ENCODE data around the gene ZNF579.
A peak's percentile ranks its signal among the peaks of the same experiment; 100 is the strongest.

ZNF579 gene, protein sequence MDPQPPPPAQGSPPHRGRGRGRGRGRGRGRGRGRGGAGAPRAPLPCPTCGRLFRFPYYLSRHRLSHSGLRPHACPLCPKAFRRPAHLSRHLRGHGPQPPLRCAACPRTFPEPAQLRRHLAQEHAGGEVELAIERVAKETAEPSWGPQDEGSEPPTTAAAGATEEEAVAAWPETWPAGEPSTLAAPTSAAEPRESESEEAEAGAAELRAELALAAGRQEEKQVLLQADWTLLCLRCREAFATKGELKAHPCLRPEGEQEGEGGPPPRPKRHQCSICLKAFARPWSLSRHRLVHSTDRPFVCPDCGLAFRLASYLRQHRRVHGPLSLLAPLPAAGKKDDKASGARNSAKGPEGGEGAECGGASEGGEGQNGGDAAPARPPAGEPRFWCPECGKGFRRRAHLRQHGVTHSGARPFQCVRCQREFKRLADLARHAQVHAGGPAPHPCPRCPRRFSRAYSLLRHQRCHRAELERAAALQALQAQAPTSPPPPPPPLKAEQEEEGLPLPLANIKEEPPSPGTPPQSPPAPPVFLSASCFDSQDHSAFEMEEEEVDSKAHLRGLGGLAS

DNA sequence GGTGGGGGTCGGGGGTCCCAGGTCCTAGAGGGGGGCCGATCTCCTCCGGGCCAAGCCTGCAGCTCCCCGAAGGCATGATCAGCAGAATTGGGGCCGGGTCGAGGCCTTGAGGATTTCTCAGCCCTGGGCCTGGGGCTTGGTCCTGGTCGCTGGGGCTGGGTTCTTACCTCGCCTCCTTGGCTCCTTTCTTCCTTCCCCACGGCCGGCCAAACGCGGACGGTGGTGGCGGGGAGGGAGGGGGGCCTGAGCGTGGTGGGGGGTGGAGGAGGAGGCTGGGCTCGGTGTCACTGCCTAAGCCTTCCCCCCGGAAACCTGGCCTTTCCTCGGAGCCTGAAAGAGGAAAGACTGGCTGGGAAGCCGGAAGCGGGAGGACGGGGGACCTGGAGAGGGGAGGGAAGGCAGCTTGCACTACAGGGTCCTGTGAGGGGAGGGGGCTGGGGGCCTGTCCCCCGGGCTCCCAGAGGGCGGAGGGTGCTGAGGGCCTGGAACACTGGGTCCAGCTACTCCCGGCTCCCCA, at the start of gene ZNF579:
ZNF579 (minus strand) TSS at position 221 of the 517 bp plus-strand sequence. CDS start 1,209 bp downstream, outside the sequence.
- in situ Hi-C loops (cut with MboI; ENCODE audit: low sequenced_read_pairs) = no loop called here
- peak; percentile 77 to 95 for DNase-seq (ENCODE audit: low spot score in 2 of 2)
- Histone ChIP-seq H3K4me1 (peaks cover 4% of the 10 kb centered on the region), H3K27me3 (ENCODE audit: low read depth) (no peaks in the 10 kb centered on the region), H3K4me3 (peak within 1 kb of the TSS; percentile 82), H3K9me3 (0 out of 2 replicates have a peak, but pooled peaks cover 3% of the 10 kb centered on the region), H3K36me3 (replicated peaks) (peaks cover 5% of the 10 kb centered on the region)

DNA sequence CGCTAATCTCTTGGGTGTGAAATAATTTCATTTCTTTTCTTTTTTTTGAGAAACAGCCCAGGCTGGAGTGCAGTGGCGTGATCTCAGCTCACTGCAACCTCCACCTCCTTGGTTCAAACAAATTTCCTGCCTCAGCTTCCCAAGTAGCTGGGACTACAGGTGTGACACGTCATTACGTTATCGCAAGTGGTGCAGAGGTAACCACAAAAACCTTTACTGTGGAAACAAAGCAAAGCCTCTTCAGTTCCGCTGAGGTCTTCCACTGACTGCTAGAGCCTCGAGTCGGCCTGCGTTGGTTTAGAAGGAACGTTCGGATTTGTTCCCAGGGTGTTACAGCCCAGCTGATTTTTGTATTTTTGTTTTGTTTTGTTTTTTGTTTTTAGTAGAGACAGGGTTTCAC, 45.7 kb upstream of the ZNF579 start:
- no peak for DNase-seq (ENCODE audit: low spot score in 2 of 2)
- in situ Hi-C loops (cut with MboI; ENCODE audit: low sequenced_read_pairs) = loop anchor here (5.0 kb wide), 1 partner anchor 109 kb away; no protein-coding TSS in a partner anchor
- Histone ChIP-seq H3K9me3 (no peaks in the 10 kb centered on the region), H3K4me3 (no peak overlapping the region), H3K36me3 (replicated peaks) (no peaks in the 10 kb centered on the region), H3K27me3 (ENCODE audit: low read depth) (no peaks in the 10 kb centered on the region; the same call in 1 of the 2 replicates), H3K4me1 (no peaks in the 10 kb centered on the region)

DNA sequence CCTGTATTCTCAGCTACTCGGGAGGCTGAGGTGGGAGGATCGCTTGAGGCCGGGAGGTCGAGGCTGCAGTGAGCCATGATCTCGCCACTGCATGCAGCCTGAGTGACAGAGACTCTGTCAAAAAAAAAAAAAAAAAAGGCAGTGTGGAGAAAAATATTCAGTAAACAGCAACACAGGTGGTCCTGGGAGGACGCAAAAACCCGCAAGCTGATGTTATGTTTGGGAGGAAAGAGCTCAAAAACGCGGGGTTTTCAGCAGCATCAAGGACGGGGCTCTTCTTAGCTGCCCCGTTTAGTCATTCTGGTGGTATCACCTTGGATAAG, 44.3 kb upstream of the ZNF579 start:
- no peaks in the 10 kb centered on the region for H3K4me1 ChIP-seq
- in situ Hi-C loops (cut with MboI; ENCODE audit: low sequenced_read_pairs) = loop anchor here (5.0 kb wide), 1 partner anchor 108 kb away; no protein-coding TSS in a partner anchor
- H3K9me3 ChIP-seq = no peaks in the 10 kb centered on the region
- H3K4me3 ChIP-seq = peak overlapping the region; percentile 48
- no peaks in the 10 kb centered on the region for H3K36me3 ChIP-seq (replicated peaks)
- H3K27me3 ChIP-seq (ENCODE audit: low read depth) = no peaks in the 10 kb centered on the region; the same call in 1 of the 2 replicates
- no peak for DNase-seq (ENCODE audit: low spot score in 2 of 2)

DNA sequence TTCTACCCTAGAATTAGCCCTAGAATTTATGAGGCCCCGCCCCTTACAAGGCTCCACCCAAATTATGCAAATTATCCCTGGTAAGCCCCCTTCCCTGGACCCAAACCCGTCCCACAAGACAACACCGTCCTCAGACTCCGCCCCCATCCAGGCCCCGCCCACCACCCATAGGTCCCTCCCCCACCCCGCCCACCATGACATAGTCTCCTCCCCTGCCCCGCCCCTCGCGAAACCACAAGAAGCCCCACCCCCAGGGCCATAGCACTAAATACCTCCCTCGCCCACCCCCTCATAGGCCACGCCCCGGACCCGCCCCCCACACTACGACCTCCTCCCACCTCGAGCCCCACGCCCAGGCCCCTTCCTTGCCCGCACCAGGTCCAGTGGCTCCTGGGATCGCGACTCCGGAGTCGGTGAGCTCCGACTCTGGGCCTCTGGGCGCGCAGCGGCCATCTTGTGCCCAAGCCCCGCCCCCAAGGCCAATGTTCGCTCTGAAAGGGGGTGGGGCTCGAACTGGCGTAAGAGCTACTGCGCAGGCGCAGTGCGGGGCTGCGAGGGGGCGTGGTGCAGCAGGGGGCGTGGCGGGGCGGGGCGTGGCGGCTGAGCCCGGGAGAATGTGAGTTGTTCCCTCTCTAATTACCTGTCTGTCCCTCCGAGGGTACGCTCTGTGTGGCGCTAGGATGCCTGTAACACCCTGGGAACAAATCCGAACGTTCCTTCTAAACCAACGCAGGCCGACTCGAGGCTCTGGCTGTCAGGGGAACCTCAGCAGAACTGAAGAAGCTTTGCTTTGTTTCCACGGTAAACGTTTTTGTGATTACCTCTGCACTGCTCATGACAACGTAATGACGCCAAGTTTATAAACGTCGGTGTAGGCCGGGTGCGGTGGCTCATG, 43.7 kb upstream of the ZNF579 start, which contains the start of gene ZNF784:
ZNF784 (minus strand) TSS at position 458 of the 895 bp plus-strand sequence; CDS start at position 453, 5 bp downstream.
- Histone ChIP-seq H3K36me3 (replicated peaks) (no peaks in the 10 kb centered on the region), H3K4me1 (no peaks in the 10 kb centered on the region), H3K4me3 (peak within 1 kb of the TSS; percentile 48), H3K9me3 (no peaks in the 10 kb centered on the region), H3K27me3 (ENCODE audit: low read depth) (no peaks in the 10 kb centered on the region; the same call in 1 of the 2 replicates)
- in situ Hi-C loops (cut with MboI; ENCODE audit: low sequenced_read_pairs) = loop anchor here (5.0 kb wide), 1 partner anchor 107 kb away; no protein-coding TSS in a partner anchor
- DNase-seq (ENCODE audit: low spot score in 2 of 2) = peak; percentile 87 to 95

DNA sequence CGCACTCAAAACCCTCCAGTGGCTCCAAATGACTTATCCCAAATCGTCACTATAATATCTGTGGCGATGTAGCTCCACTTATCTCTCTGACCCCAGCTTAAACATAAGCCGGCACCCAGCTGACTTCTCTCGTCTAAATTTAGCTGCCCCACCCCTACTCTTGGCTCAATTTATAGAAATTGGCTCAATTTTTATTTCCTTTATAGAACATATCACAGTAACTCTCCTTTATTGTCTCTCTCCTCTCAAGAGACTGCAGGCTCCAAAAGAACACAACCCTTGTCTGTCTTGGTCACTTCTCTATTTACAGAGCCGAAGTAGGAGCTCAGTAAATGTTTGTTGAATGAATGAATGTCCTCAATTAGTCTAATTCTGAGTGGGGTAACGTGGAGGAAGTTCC, 42.9 kb upstream of the ZNF579 start:
- Histone ChIP-seq H3K9me3 (no peaks in the 10 kb centered on the region), H3K4me3 (peak overlapping the region; percentile 13), H3K36me3 (replicated peaks) (no peaks in the 10 kb centered on the region), H3K4me1 (no peaks in the 10 kb centered on the region), H3K27me3 (ENCODE audit: low read depth) (no peaks in the 10 kb centered on the region)
- in situ Hi-C loops (cut with MboI; ENCODE audit: low sequenced_read_pairs) = no loop called here
- no peak for DNase-seq (ENCODE audit: low spot score in 2 of 2)

DNA sequence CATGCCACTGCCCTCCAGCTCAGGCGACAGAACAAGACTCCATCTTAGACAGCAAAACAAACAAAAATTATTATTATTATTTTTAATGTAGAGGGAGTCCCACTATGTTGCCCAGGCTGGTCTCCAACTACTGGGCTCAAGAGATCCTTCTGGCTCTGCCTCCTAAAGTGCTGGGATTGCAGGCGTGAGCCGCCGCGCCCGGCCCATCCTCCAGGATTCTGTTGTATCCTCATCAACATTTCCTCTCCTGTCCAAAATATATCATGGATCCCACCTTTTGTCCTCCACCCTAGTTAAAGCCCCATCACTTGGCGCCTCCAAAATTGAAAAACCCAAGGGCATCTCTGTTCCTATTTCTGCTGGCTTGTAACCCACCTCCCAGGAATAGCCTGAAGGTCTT, 42.5 kb upstream of the ZNF579 start:
- H3K27me3 ChIP-seq (ENCODE audit: low read depth) = no peaks in the 10 kb centered on the region
- no peaks in the 10 kb centered on the region for H3K36me3 ChIP-seq (replicated peaks)
- no peaks in the 10 kb centered on the region for H3K4me1 ChIP-seq
- no peak overlapping the region for H3K4me3 ChIP-seq
- no peaks in the 10 kb centered on the region for H3K9me3 ChIP-seq
- no peak for DNase-seq (ENCODE audit: low spot score in 2 of 2)
- in situ Hi-C loops (cut with MboI; ENCODE audit: low sequenced_read_pairs) = no loop called here

DNA sequence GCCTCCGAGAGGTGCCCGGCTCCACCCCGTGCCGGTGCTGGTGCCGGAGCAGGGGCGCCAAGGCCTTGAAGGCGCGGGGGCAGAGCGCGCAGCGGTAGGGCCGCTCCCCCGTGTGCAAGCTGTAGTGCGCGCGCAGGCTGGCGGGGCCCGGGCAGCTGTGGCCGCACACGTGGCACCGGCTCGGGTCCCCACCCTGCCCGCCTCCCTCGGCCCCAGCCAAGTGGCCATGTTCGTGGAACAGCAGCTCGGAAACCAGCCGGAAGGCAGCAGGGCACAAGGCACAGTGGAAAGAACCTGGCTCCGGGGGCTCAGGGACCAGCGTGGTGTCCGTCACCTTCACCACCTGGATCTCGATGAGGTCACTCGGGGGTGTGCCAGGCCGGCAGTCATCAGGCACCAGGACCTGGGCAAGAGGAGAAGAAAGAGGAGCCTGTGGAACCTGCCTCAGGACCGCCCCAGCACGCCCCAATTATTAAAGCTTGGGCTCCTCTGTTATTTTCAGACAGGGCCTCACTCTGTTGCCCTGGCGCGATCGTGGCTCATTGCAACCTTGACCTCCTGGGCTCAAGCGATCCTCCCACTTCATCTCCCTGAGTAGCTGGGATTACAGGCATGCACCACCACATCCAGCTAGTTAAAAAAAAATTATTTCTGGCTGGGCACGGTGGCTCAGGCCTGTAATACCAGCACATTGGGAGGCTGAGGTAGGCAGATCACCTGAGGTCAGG, 41.8 kb upstream of the ZNF579 start:
- H3K4me1 ChIP-seq = no peaks in the 10 kb centered on the region
- in situ Hi-C loops (cut with MboI; ENCODE audit: low sequenced_read_pairs) = no loop called here
- H3K9me3 ChIP-seq = no peaks in the 10 kb centered on the region
- no peaks in the 10 kb centered on the region for H3K27me3 ChIP-seq (ENCODE audit: low read depth)
- no peak for DNase-seq (ENCODE audit: low spot score in 2 of 2)
- peaks cover 3% of the 10 kb centered on the region; the same call in 1 of the 2 replicates for H3K36me3 ChIP-seq (replicated peaks)
- no peak overlapping the region for H3K4me3 ChIP-seq

DNA sequence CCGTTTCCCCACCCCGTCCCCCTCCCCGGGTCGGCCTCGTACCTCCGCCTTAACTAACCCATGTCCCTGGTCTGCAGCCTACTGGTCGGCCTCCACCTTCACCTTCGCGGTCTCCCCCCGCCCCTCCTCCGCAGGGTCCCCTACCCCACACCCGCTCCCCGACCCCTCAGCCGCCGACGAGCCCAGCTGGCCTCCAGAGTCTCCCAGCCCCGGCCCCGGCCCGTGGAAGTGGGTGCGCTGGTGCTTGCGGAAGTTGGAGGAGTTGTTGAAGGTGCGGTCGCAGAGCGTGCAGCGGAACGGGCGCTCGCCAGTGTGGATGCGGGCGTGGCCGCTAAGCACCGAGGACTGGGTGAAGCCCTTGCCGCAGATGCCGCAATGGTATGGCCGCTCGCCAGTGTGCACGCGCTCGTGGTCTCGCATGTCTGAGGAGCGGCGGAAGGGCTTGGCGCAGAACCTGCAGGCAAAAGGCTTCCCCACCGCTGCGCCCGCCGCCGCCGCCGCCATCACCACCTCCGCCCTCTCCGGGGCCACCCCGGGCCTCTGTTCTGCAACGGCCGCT, 41.1 kb upstream of the ZNF579 start:
- in situ Hi-C loops (cut with MboI; ENCODE audit: low sequenced_read_pairs) = no loop called here
- no peak for DNase-seq (ENCODE audit: low spot score in 2 of 2)
- Histone ChIP-seq H3K4me1 (no peaks in the 10 kb centered on the region), H3K36me3 (replicated peaks) (peaks cover 5% of the 10 kb centered on the region), H3K4me3 (no peak overlapping the region), H3K27me3 (ENCODE audit: low read depth) (no peaks in the 10 kb centered on the region), H3K9me3 (no peaks in the 10 kb centered on the region)

DNA sequence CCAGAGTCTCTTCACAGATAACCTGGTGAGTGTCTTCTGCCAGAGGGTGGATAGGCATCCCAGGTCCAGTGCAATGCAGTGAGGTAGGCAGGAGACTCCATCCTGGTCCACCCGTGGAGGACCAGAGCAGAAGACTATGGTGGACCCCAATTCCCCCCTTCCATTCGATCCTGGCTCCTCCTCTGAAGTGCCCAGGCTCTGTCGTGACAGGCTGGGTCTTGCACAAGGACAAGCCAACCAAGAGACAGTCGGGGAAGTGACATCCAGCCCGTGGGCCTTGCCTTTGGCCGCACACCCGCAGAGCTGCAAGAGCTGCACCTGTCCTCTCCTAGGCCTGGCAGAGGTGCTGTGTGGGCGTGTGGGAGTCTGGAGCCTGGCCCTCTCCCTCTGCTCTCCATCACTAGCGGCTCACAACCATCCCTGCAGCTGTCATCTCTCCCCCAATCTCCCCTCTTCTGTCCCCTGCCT, 40.6 kb upstream of the ZNF579 start:
- in situ Hi-C loops (cut with MboI; ENCODE audit: low sequenced_read_pairs) = no loop called here

DNA sequence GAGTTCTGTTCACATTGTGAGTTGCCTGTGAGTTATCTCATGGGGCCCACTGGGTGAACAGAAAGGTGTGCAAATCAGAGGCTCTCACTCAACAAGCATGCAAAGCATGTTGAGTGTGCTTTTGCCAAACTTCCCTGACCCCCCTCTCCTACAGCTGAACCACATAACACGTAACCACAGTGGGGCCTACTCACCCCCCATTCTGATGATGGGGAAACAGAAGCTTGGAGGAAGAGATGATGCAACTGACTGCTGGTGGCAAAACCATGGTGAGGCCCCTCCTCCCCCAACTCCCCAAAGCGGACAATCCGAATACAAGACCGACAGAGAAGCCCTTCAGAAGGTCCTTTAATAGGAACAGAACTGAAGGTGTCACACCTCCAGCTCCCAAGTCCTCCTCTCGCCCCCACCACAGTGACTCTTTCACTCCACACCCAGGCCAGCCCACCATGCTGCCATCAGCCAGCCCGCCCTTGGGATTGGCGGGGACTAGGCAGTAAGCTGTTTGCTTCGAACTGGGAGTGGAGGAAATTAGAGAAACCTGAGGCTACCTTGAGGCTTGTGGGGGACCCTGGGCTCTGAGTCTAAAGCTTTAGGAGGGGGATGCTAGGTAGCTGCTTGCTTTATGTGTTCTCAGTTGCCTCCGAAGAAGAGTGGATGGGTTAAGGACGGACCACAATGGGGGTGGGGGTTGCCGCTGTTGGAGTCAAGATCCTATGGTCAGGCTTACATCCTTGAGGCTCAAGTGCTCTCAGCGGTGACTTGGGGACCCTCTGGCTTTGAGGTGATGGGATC, 40.0 kb upstream of the ZNF579 start:
- Histone ChIP-seq H3K4me3 (no peak overlapping the region), H3K4me1 (no peaks in the 10 kb centered on the region), H3K36me3 (replicated peaks) (peaks cover 14% of the 10 kb centered on the region), H3K9me3 (no peaks in the 10 kb centered on the region), H3K27me3 (ENCODE audit: low read depth) (no peaks in the 10 kb centered on the region)
- DNase-seq (ENCODE audit: low spot score in 2 of 2) = no peak
- in situ Hi-C loops (cut with MboI; ENCODE audit: low sequenced_read_pairs) = no loop called here

More for the DNA sequence above, 40.6 kb upstream of the ZNF579 start:
- H3K27me3 ChIP-seq (ENCODE audit: low read depth) = no peaks in the 10 kb centered on the region
- no peak for DNase-seq (ENCODE audit: low spot score in 2 of 2)
- no peaks in the 10 kb centered on the region for H3K4me1 ChIP-seq
- H3K4me3 ChIP-seq = no peak overlapping the region
- no peaks in the 10 kb centered on the region for H3K9me3 ChIP-seq
- peaks cover 10% of the 10 kb centered on the region for H3K36me3 ChIP-seq (replicated peaks)

DNA sequence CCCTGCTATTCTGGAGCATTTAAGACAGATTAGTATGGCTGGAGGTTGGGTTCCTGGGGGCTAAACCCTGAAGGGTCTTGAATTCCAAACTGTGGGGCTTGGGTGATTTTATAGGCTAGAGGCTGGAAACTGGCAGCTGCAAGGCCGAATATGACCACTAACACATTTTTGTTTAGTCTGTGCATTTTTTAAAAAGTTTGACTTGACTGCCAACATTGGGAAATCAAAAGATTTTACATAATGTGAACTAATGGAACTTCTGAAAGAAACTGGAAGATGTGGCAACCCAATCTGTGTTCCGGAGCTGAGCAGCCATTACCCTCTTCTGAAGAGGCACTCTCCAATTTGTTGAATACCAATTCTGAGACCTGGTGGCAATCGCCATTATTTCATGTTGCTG, 38.6 kb upstream of the ZNF579 start:
- in situ Hi-C loops (cut with MboI; ENCODE audit: low sequenced_read_pairs) = no loop called here
- H3K4me3 ChIP-seq = no peak overlapping the region

DNA sequence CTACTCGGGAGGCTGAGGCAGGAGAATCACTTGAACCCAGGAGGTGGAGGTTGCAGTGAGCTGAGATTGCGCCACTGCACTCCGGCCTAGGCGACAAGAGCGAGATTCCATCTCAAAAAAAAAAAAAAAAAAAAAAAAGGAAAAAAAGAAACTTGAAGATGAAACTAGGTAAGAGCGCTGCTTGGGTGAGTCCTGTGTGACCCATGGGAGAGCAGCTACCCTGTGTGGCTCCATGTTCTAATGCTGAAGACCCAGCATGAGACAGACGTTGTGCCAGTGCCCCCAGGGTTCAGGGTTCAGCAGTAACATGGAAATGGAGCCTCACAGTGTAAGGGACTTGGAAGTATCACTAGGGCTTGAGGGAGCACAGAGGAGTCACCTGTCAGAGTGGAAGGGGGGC, 37.8 kb upstream of the ZNF579 start:
- H3K4me3 ChIP-seq = no peak overlapping the region
- H3K9me3 ChIP-seq = no peaks in the 10 kb centered on the region
- peaks cover 16% of the 10 kb centered on the region for H3K36me3 ChIP-seq (replicated peaks)
- in situ Hi-C loops (cut with MboI; ENCODE audit: low sequenced_read_pairs) = no loop called here
- no peaks in the 10 kb centered on the region for H3K4me1 ChIP-seq
- no peaks in the 10 kb centered on the region for H3K27me3 ChIP-seq (ENCODE audit: low read depth)
- no peak for DNase-seq (ENCODE audit: low spot score in 2 of 2)

More for the DNA sequence above, 38.6 kb upstream of the ZNF579 start:
- no peak for DNase-seq (ENCODE audit: low spot score in 2 of 2)
- Histone ChIP-seq H3K4me1 (no peaks in the 10 kb centered on the region), H3K27me3 (ENCODE audit: low read depth) (no peaks in the 10 kb centered on the region), H3K9me3 (no peaks in the 10 kb centered on the region), H3K36me3 (replicated peaks) (peaks cover 16% of the 10 kb centered on the region)
